HG02981 (cell line): ENCODE data around the gene TANC1.
A peak's percentile ranks its signal among the peaks of the same experiment; 100 is the strongest.

ENCODE experiments used
- ATAC-seq: cut with Tn5 transposase; IDR thresholded peaks from one replicate; pipeline ENCODE4 v1.9.1; 2021; ENCODE audit warnings: mild to moderate bottlenecking, moderate library complexity; ENCODE audit not compliant: unreplicated experiment

TANC1 gene

GRCh38 chr2:159211447-159212396 lies 243.3 kb downstream of the TANC1 start:
- ATAC-seq: no peak

GRCh38 chr2:159213296-159213695 lies 244.9 kb downstream of the TANC1 start:
- ATAC-seq: no peak

- no peak for ATAC-seq
These were observed 246.0 kb downstream of the TANC1 start for GRCh38 chr2:159214325-159214865.

GRCh38 chr2:159215116-159215515 lies 246.7 kb downstream of the TANC1 start:
- ATAC-seq: no peak

GRCh38 chr2:159217676-159218075 lies 249.2 kb downstream of the TANC1 start:
- ATAC-seq: no peak

GRCh38 chr2:159218389-159218788 lies 249.9 kb downstream of the TANC1 start:
- ATAC-seq: no peak

- no peak for ATAC-seq
These were observed 251.1 kb downstream of the TANC1 start for GRCh38 chr2:159219394-159219998.

- no peak for ATAC-seq
These were observed 255.8 kb downstream of the TANC1 start for GRCh38 chr2:159224061-159224813.

- ATAC-seq: no peak
These were observed 256.9 kb downstream of the TANC1 start for GRCh38 chr2:159225025-159226016.

- ATAC-seq: peak; percentile 71
These were observed 257.6 kb downstream of the TANC1 start for GRCh38 chr2:159226059-159226461.

GRCh38 chr2:159226608-159227385 lies 258.4 kb downstream of the TANC1 start:
- ATAC-seq: no peak

- ATAC-seq: no peak
These were observed 259.0 kb downstream of the TANC1 start for GRCh38 chr2:159227467-159227866.

- no peak for ATAC-seq
These were observed 259.7 kb downstream of the TANC1 start for GRCh38 chr2:159228081-159228581.

GRCh38 chr2:159229476-159230144 lies 261.2 kb downstream of the TANC1 start:
- no peak for ATAC-seq

- no peak for ATAC-seq
These were observed 261.9 kb downstream of the TANC1 start for GRCh38 chr2:159230145-159230877.

GRCh38 chr2:159232456-159233170 lies 264.2 kb downstream of the TANC1 start:
- ATAC-seq: no peak

GRCh38 chr2:159234868-159235267 lies 266.4 kb downstream of the TANC1 start:
- ATAC-seq: no peak
